Lung (tissue), 12 donors: Measurements from ENCODE around the gene C11orf58. TPM values are rescaled to one million over a fixed set of nuclear protein-coding genes. Genes with fewer than 3 reads are reported as not detected.

Experiments
- ATAC-seq: fragments of 200-7000 bp; cut with Tn5 transposase; one replicate; pipeline ENCODE4 v1.9.1; 2020; ENCODE audit warnings: moderate number of reproducible peaks; ENCODE audit not compliant: insufficient read depth, low FRiP score
- DNase-seq, 3 donors: peaks; one replicate each; pipeline ENCODE4 v3.0.0-alpha.2; 2013 to 2017
- H3K27ac ChIP-seq, 2 donors: one replicate each; pipeline ENCODE4 v1.5.1; 2013; ENCODE audit warnings: mild to moderate bottlenecking in 2 of 2, moderate library complexity in 2 of 2, control low read depth in 1 of 2, inconsistent platforms in 1 of 2, low read depth in 1 of 2, low read length in 1 of 2
- H3K27me3 ChIP-seq, 3 donors: one replicate each; pipeline ENCODE4 v1.5.1; 2013; ENCODE audit warnings: low read length in 2 of 3; ENCODE audit not compliant: control insufficient read depth in 3 of 3, insufficient read depth in 3 of 3
- H3K36me3 ChIP-seq, 4 donors: one replicate each; pipeline ENCODE4 v1.5.1; 2013; ENCODE audit warnings: low read length in 4 of 4, mild to moderate bottlenecking in 1 of 4, moderate library complexity in 1 of 4; ENCODE audit not compliant: control insufficient read depth in 4 of 4, insufficient read depth in 4 of 4
- H3K4me1 ChIP-seq, 5 donors: one replicate each; pipeline ENCODE4 v1.5.1; 2013; ENCODE audit warnings: low read length in 5 of 5, mild to moderate bottlenecking in 2 of 5, moderate library complexity in 1 of 5; ENCODE audit not compliant: control insufficient read depth in 5 of 5, insufficient read depth in 5 of 5
- H3K4me3 ChIP-seq: one replicate; pipeline ENCODE4 v1.5.1; 2013; ENCODE audit warnings: mild to moderate bottlenecking, control low read depth, moderate library complexity
- H3K9ac ChIP-seq, 2 donors: one replicate each; pipeline ENCODE4 v1.5.1; 2013; ENCODE audit warnings: low read length in 2 of 2, control low read depth in 1 of 2; ENCODE audit not compliant: insufficient read depth in 1 of 2
- H3K9me3 ChIP-seq, 4 donors: one replicate each; pipeline ENCODE4 v1.5.1; 2013; ENCODE audit warnings: low read length in 3 of 4, mild to moderate bottlenecking in 1 of 4, moderate library complexity in 1 of 4; ENCODE audit not compliant: control insufficient read depth in 4 of 4, insufficient read depth in 3 of 4
- WGBS, 2 donors: extraction: QIAGEN DNeasy Blood & Tissue Kit; methylation state at CpG; one replicate each; pipeline ENCODE4 v1.1.7; 2013; 5-methylcytosine and 5-hydroxymethylcytosine counted together
- polyA plus RNA-seq, 2 donors: library from polyadenylated mRNA; stranded (reverse); fragments of 200-250 nt; gene quantifications; one replicate each; pipeline ENCODE4 v1.2.1, GENCODE V29; 2013
- total RNA-seq, 2 donors: library from RNA; depleted of rRNA in 1 of 2; stranded (reverse); fragments of >200 nt in 1 of 2; gene quantifications; one replicate each; pipeline ENCODE4 v1.2.1, GENCODE V29; 2014 to 2021
- TF ChIP-seq, protein P1 (sequence below): IDR thresholded peaks from 2 replicates; pipeline ENCODE4 v1.5.1; 2012; ENCODE audit warnings: mild to moderate bottlenecking; ENCODE audit errors: control extremely low read depth, extremely low read depth
- donor health status: control.
- donor health status: control.
- donor health status: Bipolar disorder and iron deficiency.
- donor health status: healthy.
- donor health status: DM: yes; HTN: yes; CAD: no.

C11orf58 gene
- total and polyA plus RNA-seq, 4 donors: 87.2 to 219 (median 97.9) TPM

DNA sequence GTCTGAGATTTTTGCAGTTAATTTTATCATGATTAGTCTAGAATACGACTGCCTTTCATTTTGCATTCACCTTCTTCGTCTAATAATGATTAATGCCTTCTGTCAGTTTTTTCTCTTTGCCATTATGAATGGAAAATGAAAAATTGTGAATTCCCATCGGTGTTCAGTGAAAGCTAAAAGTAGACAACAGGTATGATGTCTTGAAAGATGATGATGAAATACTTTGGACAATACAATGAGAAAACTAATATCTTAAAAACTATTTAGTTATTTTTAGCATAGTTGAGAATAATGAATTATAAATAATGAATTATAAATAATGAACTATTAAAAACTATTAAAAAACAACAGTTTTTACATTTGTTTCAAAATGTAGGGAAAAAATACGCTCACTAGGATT, 5.0 kb downstream of the C11orf58 start:
- H3K4me1 ChIP-seq: peaks cover 0 to 21% (median 7%) of the 10 kb centered on the region in 5 donors
- TF ChIP-seq, protein P1, sequence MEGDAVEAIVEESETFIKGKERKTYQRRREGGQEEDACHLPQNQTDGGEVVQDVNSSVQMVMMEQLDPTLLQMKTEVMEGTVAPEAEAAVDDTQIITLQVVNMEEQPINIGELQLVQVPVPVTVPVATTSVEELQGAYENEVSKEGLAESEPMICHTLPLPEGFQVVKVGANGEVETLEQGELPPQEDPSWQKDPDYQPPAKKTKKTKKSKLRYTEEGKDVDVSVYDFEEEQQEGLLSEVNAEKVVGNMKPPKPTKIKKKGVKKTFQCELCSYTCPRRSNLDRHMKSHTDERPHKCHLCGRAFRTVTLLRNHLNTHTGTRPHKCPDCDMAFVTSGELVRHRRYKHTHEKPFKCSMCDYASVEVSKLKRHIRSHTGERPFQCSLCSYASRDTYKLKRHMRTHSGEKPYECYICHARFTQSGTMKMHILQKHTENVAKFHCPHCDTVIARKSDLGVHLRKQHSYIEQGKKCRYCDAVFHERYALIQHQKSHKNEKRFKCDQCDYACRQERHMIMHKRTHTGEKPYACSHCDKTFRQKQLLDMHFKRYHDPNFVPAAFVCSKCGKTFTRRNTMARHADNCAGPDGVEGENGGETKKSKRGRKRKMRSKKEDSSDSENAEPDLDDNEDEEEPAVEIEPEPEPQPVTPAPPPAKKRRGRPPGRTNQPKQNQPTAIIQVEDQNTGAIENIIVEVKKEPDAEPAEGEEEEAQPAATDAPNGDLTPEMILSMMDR: no peak
- no peak overlapping the region for H3K9ac ChIP-seq

DNA sequence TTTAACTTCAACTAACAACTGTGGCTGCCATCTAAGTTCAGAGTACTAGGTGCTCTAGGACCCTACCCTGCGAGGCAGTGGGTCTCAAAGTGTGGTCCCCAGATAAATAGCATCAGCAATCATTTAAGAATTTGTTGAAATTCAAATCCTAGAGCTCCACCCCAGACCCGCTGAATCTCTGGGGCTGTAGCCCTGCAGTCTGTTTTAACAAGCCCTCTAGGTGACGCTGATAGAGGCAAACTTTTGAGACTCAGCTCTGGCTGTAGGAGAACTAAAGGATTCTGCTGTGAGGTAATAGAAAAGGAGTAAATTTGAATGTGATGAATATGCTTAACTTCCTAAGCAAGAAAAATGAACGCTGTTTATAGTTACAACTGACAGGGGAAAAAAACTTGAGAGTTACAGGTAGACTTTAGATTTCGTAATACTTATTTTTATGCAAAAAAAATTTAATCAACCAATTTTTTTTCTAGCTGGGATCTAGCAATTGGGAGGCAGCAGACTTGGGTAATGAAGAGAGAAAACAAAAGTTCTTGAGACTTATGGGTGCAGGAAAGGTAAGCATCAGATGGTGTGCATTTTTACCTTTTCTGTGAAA, 5.8 kb downstream of the C11orf58 start:
- WGBS, 2 donors: 89 to 95% methylated on average over 5 of the region's 5 CpGs
- Histone ChIP-seq H3K27me3 (no peaks in the 10 kb centered on the region), H3K27ac (no peak overlapping the region), H3K4me3 (no peak overlapping the region), H3K36me3 (peaks cover 4 to 22% (median 11%) of the 10 kb centered on the region in 4 donors), H3K9me3 (no peaks in the 10 kb centered on the region), H3K4me1 (peaks cover 0 to 21% (median 7%) of the 10 kb centered on the region in 5 donors), H3K9ac (no peak overlapping the region)
- no peak for DNase-seq
- ATAC-seq: no peak
- TF ChIP-seq, protein P1: no peak

More for the DNA sequence above, 5.0 kb downstream of the C11orf58 start:
- Histone ChIP-seq H3K27me3 (no peaks in the 10 kb centered on the region), H3K36me3 (peaks cover 4 to 22% (median 13%) of the 10 kb centered on the region in 4 donors), H3K27ac (no peak overlapping the region), H3K4me3 (no peak overlapping the region), H3K9me3 (no peaks in the 10 kb centered on the region)
- ATAC-seq (no peak), DNase-seq (no peak)
- WGBS, 2 donors: 87 to 90% methylated on average over 4 of the region's 4 CpGs

GRCh38 chr11:16745950-16746605, 7.6 kb downstream of the C11orf58 start:
- WGBS, 2 donors: 79 to 90% methylated on average over 2 of the region's 2 CpGs
- no peak overlapping the region for H3K27ac ChIP-seq
- ATAC-seq (no peak), DNase-seq (no peak)
- no peak overlapping the region for H3K9ac ChIP-seq
- peaks cover 18 to 33% (median 27%) of the 10 kb centered on the region in 4 donors for H3K36me3 ChIP-seq
- H3K27me3 ChIP-seq: no peaks in the 10 kb centered on the region
- no peaks in the 10 kb centered on the region for H3K9me3 ChIP-seq
- TF ChIP-seq, protein P1: no peak
- no peak overlapping the region for H3K4me3 ChIP-seq
- H3K4me1 ChIP-seq: peaks cover 0 to 14% (median 0%) of the 10 kb centered on the region in 5 donors
